ENCODE results near the gene MPL. TPM values are rescaled to one million over a fixed set of nuclear protein-coding genes. Genes with fewer than 3 reads are reported as not detected.
"Not testable (repeated sequence)": the region's sequence is repeated elsewhere in the genome, so short reads cannot be mapped to it uniquely, and the experiment has no call there.

The MPL gene
- total and polyA plus RNA-seq, 11 donors, result 0.11 to 0.98 (median 0.48) TPM; not detected in 1

GRCh38 chr1:43392702-43393101 is 55.1 kb downstream of the MPL start:
- H3K4me3 ChIP-seq, result no peak overlapping the region
- intact Hi-C loops (cut with DNase I), result no loop called here

GRCh38 chr1:43395523-43395922 is 57.9 kb downstream of the MPL start:
- ATAC-seq (no peak), DNase-seq (no peak)
- Histone ChIP-seq H3K27ac (no peak overlapping the region), H3K36me3 (peaks cover 0 to 45% (median 15%) of the 10 kb centered on the region in 9 donors), H3K27me3 (no peaks in the 10 kb centered on the region), H3K9me3 (no peaks in the 10 kb centered on the region), H3K4me1 (peaks cover 4 to 10% (median 7%) of the 10 kb centered on the region in 12 donors), H3K4me3 (no peak overlapping the region)
- WGBS, 4 donors, result 90 to 93% (median 92%) methylated on average over 4 of the region's 4 CpGs
- intact Hi-C loops (cut with DNase I), result no loop called here
- TF ChIP-seq POLR2A (IDR thresholded peaks at IDR 0.05) (no peak), CTCF (IDR thresholded peaks at IDR 0.05) (no peak)

More at GRCh38 chr1:43392702-43393101, 55.1 kb downstream of the MPL start:
- H3K4me1 ChIP-seq, result peaks cover 13 to 27% (median 23%) of the 10 kb centered on the region in 12 donors
- ATAC-seq (no peak), DNase-seq (no peak)
- no peaks in the 10 kb centered on the region for H3K9me3 ChIP-seq
- H3K27ac ChIP-seq, result no peak overlapping the region
- 66 to 80% (median 70%) methylated on average over 3 of the region's 3 CpGs for WGBS, 4 donors
- H3K36me3 ChIP-seq, result peaks cover 0 to 41% (median 17%) of the 10 kb centered on the region in 9 donors
- H3K27me3 ChIP-seq, result no peaks in the 10 kb centered on the region
- no peak for TF ChIP-seq POLR2A (IDR thresholded peaks at IDR 0.05)

GRCh38 chr1:43396059-43396458 is 58.4 kb downstream of the MPL start:
- intact Hi-C loops (cut with DNase I), result no loop called here
- Histone ChIP-seq H3K9me3 (no peaks in the 10 kb centered on the region), H3K36me3 (peaks cover 0 to 50% (median 15%) of the 10 kb centered on the region in 9 donors), H3K4me3 (no peak overlapping the region), H3K27me3 (no peaks in the 10 kb centered on the region), H3K4me1 (peaks cover 0 to 4% (median 2%) of the 10 kb centered on the region in 12 donors), H3K27ac (no peak overlapping the region)
- DNase-seq (no peak), ATAC-seq (no peak)
- 68 to 85% (median 77%) methylated on average over 1 of the region's 1 CpG for WGBS, 4 donors
- TF ChIP-seq POLR2A (IDR thresholded peaks at IDR 0.05) (no peak), CTCF (IDR thresholded peaks at IDR 0.05) (no peak)

GRCh38 chr1:43398227-43398626 is 60.6 kb downstream of the MPL start:
- Histone ChIP-seq H3K9me3 (no peaks in the 10 kb centered on the region), H3K4me1 (peaks cover 0 to 5% (median 0%) of the 10 kb centered on the region in 12 donors), H3K4me3 (no peak overlapping the region), H3K27me3 (no peaks in the 10 kb centered on the region), H3K36me3 (peaks cover 0 to 56% (median 20%) of the 10 kb centered on the region in 9 donors), H3K27ac (no peak overlapping the region)
- 96 to 98% (median 97%) methylated on average over 3 of the region's 3 CpGs for WGBS, 4 donors
- intact Hi-C loops (cut with DNase I), result no loop called here
- DNase-seq (no peak), ATAC-seq (no peak)
- no peak for TF ChIP-seq CTCF (IDR thresholded peaks at IDR 0.05)
- no peak for TF ChIP-seq POLR2A (IDR thresholded peaks at IDR 0.05)

GRCh38 chr1:43400441-43400840 is 62.8 kb downstream of the MPL start:
- H3K9me3 ChIP-seq; H3K4me1 ChIP-seq; H3K27ac ChIP-seq; DNase-seq; intact Hi-C loops (cut with DNase I); ATAC-seq; H3K27me3 ChIP-seq; H3K4me3 ChIP-seq: not testable (repeated sequence)
- peaks cover 0 to 61% (median 39%) of the 10 kb centered on the region in 9 donors for H3K36me3 ChIP-seq
- 95 to 99% (median 97%) methylated on average over 9 of the region's 9 CpGs for WGBS, 4 donors
